Smooth muscle cell (in vitro differentiated cells): Measurements from ENCODE around the gene CYFIP1. TPM values are rescaled to one million over a fixed set of nuclear protein-coding genes. Genes with fewer than 3 reads are reported as not detected.

Source experiments
- DNase-seq: peaks from one replicate; lab custom pipeline; 2025; ENCODE audit not compliant: unreplicated experiment; lab: John Stamatoyannopoulos, UW
- H2AFZ ChIP-seq: fragments of 200-600 bp; sonication (generic); 2 replicates; pipeline ENCODE4 v1.6.0; 2016; ENCODE audit warnings: antibody characterized with exemption, low read depth, mild to moderate bottlenecking
- H3F3A ChIP-seq: fragments of 200-600 bp; sonication (generic); 2 replicates; pipeline ENCODE4 v1.6.0; 2017; ENCODE audit warnings: antibody characterized with exemption, low read depth
- H3K27ac ChIP-seq: fragments of 200-600 bp; sonication (generic); 2 replicates; pipeline ENCODE4 v1.5.1; 2016; ENCODE audit warnings: low read depth, mild to moderate bottlenecking
- H3K27me3 ChIP-seq: fragments of 200-600 bp; sonication (generic); 2 replicates; pipeline ENCODE4 v1.6.1; 2016; ENCODE audit warnings: low read depth, mild to moderate bottlenecking
- H3K36me3 ChIP-seq: fragments of 200-600 bp; sonication (generic); 2 replicates; pipeline ENCODE4 v1.5.1; 2016; ENCODE audit warnings: low read depth
- H3K4me1 ChIP-seq: fragments of 200-600 bp; sonication (generic); 2 replicates; pipeline ENCODE4 v1.5.1; 2016; ENCODE audit warnings: low read depth
- H3K4me2 ChIP-seq: fragments of 200-600 bp; sonication (generic); 2 replicates; pipeline ENCODE4 v1.6.0; 2016; ENCODE audit warnings: mild to moderate bottlenecking
- H3K4me3 ChIP-seq: fragments of 200-600 bp; sonication (generic); 2 replicates; pipeline ENCODE4 v1.5.1; 2016; ENCODE audit warnings: mild to moderate bottlenecking
- H3K79me2 ChIP-seq: fragments of 200-600 bp; sonication (generic); 2 replicates; pipeline ENCODE4 v1.6.0; 2016; ENCODE audit warnings: low read depth, mild to moderate bottlenecking
- H3K9ac ChIP-seq: fragments of 200-600 bp; sonication (generic); 2 replicates; pipeline ENCODE4 v1.6.0; 2016; ENCODE audit warnings: low read depth
- H3K9me3 ChIP-seq: fragments of 200-600 bp; sonication (generic); replicated peaks from 2 replicates; pipeline ENCODE4 v1.5.1; 2016; ENCODE audit warnings: low read depth
- H4K20me1 ChIP-seq: fragments of 200-600 bp; sonication (generic); 2 replicates; pipeline ENCODE4 v1.6.0; 2016; ENCODE audit warnings: low read depth
- WGBS: methylation state at CpG from one replicate; pipeline ENCODE4 v1.1.7; 2016; ENCODE audit warnings: low lambda C conversion rate; 5-methylcytosine and 5-hydroxymethylcytosine counted together
- polyA plus RNA-seq: library from polyadenylated mRNA; unstranded; fragments of >200 nt; fragmentation: Nextera tagmentation; extraction: Ambion mirVana; gene quantifications from 2 replicates; pipeline ENCODE4 v1.2.1, GENCODE V29; 2016
- total RNA-seq: library from RNA; depleted of rRNA; stranded (reverse); fragments of >200 nt; gene quantifications from 2 replicates; pipeline ENCODE4 v1.2.3, GENCODE V29; 2014
- TF ChIP-seq, protein P1 (sequence below): fragments of 200-600 bp; sonication (generic); IDR thresholded peaks from 2 replicates; pipeline ENCODE4 v1.5.1; 2017; ENCODE audit warnings: borderline replicate concordance, mild to moderate bottlenecking, antibody characterized with exemption; ENCODE audit not compliant: insufficient read depth, poor library complexity, severe bottlenecking

CYFIP1 gene
- total and polyA plus RNA-seq, 2 experiments from 2014 or later: 65.2 to 67.6 TPM

DNA sequence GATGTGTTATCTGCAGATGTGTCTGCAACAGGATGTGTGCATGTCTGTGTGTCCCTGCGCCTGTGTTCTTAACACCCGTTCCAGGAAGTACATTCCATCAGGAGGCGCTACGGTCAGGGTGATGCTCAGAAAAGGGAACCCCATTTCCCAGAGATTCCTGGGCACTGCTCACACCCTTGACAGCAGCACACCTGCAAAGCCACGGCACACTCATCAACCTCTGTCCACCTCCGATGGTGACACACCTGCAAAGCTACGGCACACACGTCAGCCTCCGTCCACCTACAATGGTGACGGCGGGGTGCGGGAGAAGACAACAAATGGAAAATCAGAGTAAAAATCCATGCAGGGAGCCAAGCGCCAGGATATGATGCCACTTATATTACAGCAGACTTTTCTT lies 86.3 kb downstream of the CYFIP1 start:
- Histone ChIP-seq H3K4me2 (no peak overlapping the region), H3K4me1 (no peaks in the 10 kb centered on the region), H3F3A (peaks cover 1% of the 10 kb centered on the region), H3K27ac (no peak overlapping the region), H4K20me1 (no peaks in the 10 kb centered on the region), H3K27me3 (no peaks in the 10 kb centered on the region), H3K9me3 (no peaks in the 10 kb centered on the region), H3K9ac (no peak overlapping the region), H3K36me3 (no peaks in the 10 kb centered on the region), H3K79me2 (no peaks in the 10 kb centered on the region), H2AFZ (no peak overlapping the region), H3K4me3 (no peak overlapping the region)
- TF ChIP-seq, protein P1, sequence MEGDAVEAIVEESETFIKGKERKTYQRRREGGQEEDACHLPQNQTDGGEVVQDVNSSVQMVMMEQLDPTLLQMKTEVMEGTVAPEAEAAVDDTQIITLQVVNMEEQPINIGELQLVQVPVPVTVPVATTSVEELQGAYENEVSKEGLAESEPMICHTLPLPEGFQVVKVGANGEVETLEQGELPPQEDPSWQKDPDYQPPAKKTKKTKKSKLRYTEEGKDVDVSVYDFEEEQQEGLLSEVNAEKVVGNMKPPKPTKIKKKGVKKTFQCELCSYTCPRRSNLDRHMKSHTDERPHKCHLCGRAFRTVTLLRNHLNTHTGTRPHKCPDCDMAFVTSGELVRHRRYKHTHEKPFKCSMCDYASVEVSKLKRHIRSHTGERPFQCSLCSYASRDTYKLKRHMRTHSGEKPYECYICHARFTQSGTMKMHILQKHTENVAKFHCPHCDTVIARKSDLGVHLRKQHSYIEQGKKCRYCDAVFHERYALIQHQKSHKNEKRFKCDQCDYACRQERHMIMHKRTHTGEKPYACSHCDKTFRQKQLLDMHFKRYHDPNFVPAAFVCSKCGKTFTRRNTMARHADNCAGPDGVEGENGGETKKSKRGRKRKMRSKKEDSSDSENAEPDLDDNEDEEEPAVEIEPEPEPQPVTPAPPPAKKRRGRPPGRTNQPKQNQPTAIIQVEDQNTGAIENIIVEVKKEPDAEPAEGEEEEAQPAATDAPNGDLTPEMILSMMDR: no peak
- 98% methylated on average over 13 of the region's 13 CpGs for WGBS
- no peak for DNase-seq

DNA sequence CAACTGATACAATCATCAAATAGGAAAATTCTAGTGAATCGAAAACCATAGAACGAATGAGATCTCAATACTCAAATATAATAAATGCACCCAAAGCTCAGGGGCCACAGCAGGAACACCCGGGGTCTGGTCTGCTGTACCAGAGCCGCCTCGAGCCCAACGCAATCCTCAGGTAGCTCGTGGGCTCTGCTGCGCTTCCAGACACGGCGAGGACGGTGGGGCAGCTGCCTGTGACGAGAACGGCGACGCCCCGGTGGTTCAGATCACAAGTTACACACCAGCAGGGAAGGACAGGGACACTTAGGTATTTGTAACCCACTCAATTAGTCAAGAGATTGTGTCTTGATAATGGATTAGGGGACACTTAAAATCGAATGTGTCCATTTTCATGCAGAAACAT lies 87.1 kb downstream of the CYFIP1 start:
- H3K4me1 ChIP-seq: no peaks in the 10 kb centered on the region
- no peak overlapping the region for H3K4me3 ChIP-seq
- TF ChIP-seq, protein P1: no peak
- no peaks in the 10 kb centered on the region for H3K9me3 ChIP-seq
- H2AFZ ChIP-seq: no peak overlapping the region
- no peaks in the 10 kb centered on the region for H3K36me3 ChIP-seq
- no peak for DNase-seq
- no peaks in the 10 kb centered on the region for H3K27me3 ChIP-seq
- peaks cover 7% of the 10 kb centered on the region for H3F3A ChIP-seq
- no peak overlapping the region for H3K9ac ChIP-seq
- no peak overlapping the region for H3K4me2 ChIP-seq
- H3K27ac ChIP-seq: no peak overlapping the region
- H3K79me2 ChIP-seq: no peaks in the 10 kb centered on the region
- H4K20me1 ChIP-seq: peaks cover 3% of the 10 kb centered on the region
- 96% methylated on average over 17 of the region's 17 CpGs for WGBS

DNA sequence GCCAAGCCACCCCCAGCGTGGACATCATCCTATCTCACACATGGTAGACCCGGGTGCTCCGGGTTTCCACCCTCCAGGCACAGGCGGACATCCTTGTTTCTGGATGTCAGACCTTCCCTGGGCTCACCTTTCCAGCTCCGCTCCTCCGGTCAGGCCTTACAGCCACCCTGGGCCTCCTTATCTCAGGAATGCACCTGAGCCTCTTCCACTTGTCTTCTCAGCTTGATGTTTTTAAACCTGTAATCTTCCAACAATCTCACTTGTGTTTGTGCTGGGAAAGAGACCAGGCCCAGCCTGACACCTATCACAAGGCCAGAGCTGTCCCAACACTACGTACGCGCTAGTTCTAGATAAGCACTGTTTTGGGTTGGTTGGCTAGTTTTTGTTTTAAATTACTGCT lies 87.8 kb downstream of the CYFIP1 start:
- Histone ChIP-seq H3F3A (peaks cover 9% of the 10 kb centered on the region), H4K20me1 (peaks cover 9% of the 10 kb centered on the region), H3K27ac (no peak overlapping the region), H3K4me1 (no peaks in the 10 kb centered on the region), H3K4me3 (no peak overlapping the region), H3K9ac (no peak overlapping the region), H2AFZ (no peak overlapping the region), H3K9me3 (no peaks in the 10 kb centered on the region), H3K4me2 (no peak overlapping the region), H3K79me2 (no peaks in the 10 kb centered on the region), H3K36me3 (no peaks in the 10 kb centered on the region), H3K27me3 (no peaks in the 10 kb centered on the region)
- DNase-seq: no peak
- WGBS: 81% methylated on average over 9 of the region's 9 CpGs
- TF ChIP-seq, protein P1: no peak

DNA sequence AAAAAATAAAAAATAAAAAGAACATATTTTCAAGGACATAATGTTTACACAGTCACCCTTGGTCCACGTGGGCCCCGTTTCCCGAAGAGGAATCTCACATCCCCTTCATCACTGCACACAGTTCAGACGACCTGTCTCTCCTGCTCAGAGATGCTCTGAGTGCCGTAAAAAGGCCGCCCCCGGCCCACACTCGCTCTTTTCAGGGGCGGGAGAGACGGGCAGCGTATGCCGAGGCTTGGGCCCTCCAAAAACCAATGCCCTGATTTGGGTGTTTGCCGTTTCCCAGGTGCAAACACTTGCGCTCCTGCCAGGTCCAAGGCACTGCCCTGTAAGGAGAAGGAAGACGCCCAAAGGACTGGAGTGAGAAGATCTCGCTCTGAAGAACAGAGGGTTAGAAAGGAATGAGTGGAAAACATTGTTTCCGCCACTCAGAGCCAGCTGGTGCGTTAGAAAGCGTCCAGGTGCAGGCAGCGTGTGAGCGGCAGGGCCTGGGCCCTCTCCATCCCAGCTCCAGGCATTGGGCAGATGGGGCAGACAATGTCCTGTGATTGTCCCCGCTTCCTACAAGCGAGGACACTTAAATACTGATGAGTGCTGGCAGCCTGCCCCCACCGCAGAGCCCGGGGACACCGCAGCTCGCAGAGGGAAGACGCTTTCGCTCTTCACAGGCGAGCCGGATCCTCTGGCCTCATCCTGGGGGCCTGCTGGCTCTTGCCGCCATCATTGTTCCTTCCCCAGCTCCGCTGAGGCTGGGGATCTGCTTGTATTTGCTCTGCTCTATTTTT lies 88.5 kb downstream of the CYFIP1 start:
- H3K4me2 ChIP-seq: no peak overlapping the region
- H3K4me1 ChIP-seq: no peaks in the 10 kb centered on the region
- H3K9ac ChIP-seq: no peak overlapping the region
- H3K9me3 ChIP-seq: no peaks in the 10 kb centered on the region
- no peaks in the 10 kb centered on the region for H3K36me3 ChIP-seq
- peaks cover 12% of the 10 kb centered on the region for H4K20me1 ChIP-seq
- no peak overlapping the region for H2AFZ ChIP-seq
- WGBS: 95% methylated on average over 33 of the region's 33 CpGs
- H3K27me3 ChIP-seq: no peaks in the 10 kb centered on the region
- DNase-seq: no peak
- peaks cover 13% of the 10 kb centered on the region for H3F3A ChIP-seq
- no peak overlapping the region for H3K27ac ChIP-seq
- H3K79me2 ChIP-seq: no peaks in the 10 kb centered on the region
- H3K4me3 ChIP-seq: no peak overlapping the region
- TF ChIP-seq, protein P1: no peak
